H1 (cell line): ENCODE data around the gene ZNF808. TPM values are rescaled to one million over a fixed set of nuclear protein-coding genes. Genes with fewer than 3 reads are reported as not detected.

Experiments used
- CHD7 ChIP-seq: fragments of 300-600 bp; sonication (generic); IDR thresholded peaks from 2 replicates; pipeline ENCODE4 v1.7.1; 2012; ENCODE audit warnings: low read length, moderate library complexity, mild to moderate bottlenecking, inconsistent platforms; ENCODE audit not compliant: insufficient replicate concordance
- polyA plus RNA-seq, 7 experiments: library from polyadenylated mRNA; depleted of rRNA in 3 of 7; stranded (reverse) in 5 of 7; unstranded in 2 of 7; fragments of >200 nt in 5 of 7; fragments of 200-250 nt in 2 of 7; gene quantifications; 1 replicate in 5 of 7; 2 replicates in 1 of 7; 4 replicates in 1 of 7; pipeline versions ENCODE4 v1.2.1 to v1.2.3, GENCODE V29; 2011 to 2013; ENCODE audit warnings: missing spikeins in 2 of 7, mixed read lengths in 2 of 7
- total RNA-seq: library from RNA; stranded (reverse); fragmentation: NEBNext Ultra II Directional; extraction: Animal tissue kit (Norgen Biotek cat#: 25700); gene quantifications from 2 replicates; pipeline ENCODE4 v1.2.1, GENCODE V29; 2021

ZNF808 gene
- total and polyA plus RNA-seq, 2 of the 8 experiments (the other 6 are each of a cell fraction or from before 2014, with no cell fraction given) = 3.9 to 25.9 TPM

- no peak for TF ChIP-seq CHD7
These were observed 76.2 kb downstream of the ZNF808 start (continued) for GRCh38 chr19:52603558-52604207.
